ENCODE measurements around the gene GYS1. TPM values are rescaled to one million over a fixed set of nuclear protein-coding genes. Genes with fewer than 3 reads are reported as not detected.

The GYS1 gene
- polyA plus RNA-seq, 3 donors = 35.6 to 38.8 (median 36.1) TPM

DNA sequence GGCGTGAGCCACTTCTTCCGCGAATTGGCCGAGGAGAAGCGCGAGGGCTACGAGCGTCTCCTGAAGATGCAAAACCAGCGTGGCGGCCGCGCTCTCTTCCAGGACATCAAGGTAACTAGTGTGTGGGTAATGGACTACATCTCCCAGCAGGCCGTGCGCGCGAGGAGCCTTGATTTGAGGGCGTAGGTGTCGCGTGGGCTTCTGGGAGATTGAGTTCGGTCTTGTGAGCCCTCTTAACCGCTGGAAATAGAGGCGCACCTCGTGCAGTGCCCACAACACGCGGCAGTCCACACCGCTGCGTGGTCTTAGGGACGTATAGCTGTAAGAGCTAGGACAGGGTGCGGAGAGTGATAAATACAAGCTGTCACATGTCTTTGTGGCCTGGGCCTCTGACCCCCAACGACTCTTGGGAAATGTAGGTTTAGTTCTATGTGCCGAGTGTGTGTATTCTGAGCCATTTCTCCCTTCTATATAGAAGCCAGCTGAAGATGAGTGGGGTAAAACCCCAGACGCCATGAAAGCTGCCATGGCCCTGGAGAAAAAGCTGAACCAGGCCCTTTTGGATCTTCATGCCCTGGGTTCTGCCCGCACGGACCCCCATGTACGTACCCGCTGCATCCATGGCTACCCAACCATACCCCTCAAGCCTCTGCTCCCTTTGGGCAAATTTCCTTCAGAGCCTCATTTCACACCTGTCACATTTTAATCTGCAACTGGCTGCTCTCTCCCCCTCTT lies 27.1 kb downstream of the GYS1 start:
- peak in 2 of 3 donors; percentile 75 to 79 for DNase-seq (ENCODE audit: low read depth in 3 of 3, low spot score in 2 of 3)

DNA sequence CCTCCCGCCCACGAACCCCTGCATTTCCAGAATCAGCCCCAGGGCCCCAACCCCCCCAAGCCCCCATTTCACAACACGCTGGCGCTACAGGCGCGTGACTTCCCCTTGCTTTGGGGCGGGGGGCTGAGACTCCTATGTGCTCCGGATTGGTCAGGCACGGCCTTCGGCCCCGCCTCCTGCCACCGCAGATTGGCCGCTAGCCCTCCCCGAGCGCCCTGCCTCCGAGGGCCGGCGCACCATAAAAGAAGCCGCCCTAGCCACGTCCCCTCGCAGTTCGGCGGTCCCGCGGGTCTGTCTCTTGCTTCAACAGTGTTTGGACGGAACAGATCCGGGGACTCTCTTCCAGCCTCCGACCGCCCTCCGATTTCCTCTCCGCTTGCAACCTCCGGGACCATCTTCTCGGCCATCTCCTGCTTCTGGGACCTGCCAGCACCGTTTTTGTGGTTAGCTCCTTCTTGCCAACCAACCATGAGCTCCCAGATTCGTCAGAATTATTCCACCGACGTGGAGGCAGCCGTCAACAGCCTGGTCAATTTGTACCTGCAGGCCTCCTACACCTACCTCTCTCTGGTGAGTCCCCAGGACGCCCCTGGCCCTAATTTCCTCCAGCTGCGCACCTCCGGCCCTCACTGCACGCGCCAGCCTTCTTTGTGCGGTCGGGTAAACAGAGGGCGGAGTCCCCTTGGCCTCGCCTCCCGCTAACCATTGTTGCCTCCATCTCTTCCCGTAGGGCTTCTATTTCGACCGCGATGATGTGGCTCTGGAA lies 27.9 kb downstream of the GYS1 start, which contains the start of gene FTL:
FTL (plus strand) TSS at position 270 of the 766 bp plus-strand sequence; CDS start at position 469, 199 bp downstream.
- DNase-seq (ENCODE audit: low read depth in 3 of 3, low spot score in 2 of 3) = peak; percentile 80 to 91 (median 86)

DNA sequence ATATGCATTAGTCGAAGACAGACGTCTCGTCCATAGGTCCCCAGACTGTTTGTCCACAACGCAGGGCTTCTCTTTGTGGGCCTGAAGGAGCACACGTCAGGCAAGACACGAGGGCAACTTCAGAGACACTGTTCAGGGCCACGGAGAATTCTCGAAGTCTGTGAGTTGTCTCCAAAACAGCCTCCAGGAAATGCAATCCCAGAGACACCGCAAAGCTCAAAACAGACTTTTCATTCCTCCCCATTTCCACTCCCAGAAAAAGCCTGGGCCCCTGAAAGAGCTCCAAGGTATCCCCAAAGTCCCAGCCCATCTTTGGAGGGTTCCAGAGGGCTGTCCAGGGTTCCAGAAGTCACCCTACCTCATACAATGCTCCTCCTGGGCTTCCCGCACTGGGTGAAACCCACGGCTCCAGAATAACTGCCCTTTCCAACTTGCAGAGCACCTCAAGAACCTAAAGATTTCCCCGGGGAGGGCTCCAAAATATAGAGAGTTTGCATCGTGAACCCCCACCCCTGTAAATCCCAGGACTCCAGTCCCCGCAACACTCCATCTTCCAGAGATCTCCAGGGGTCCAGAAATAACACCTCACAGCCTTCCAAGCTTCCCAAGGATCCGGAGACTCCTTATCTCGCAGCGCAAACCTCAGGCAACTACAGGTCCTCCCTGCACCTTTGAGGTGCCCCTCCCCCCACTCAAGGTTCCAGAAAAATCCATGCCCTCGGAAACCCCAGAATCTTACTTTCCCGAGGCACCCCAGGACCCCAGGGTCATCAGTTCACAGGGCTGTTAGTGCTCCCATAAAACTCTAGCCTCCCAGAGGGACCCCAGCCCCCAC lies 28.7 kb downstream of the GYS1 start:
- no peak for DNase-seq (ENCODE audit: low read depth in 3 of 3, low spot score in 2 of 3)

DNA sequence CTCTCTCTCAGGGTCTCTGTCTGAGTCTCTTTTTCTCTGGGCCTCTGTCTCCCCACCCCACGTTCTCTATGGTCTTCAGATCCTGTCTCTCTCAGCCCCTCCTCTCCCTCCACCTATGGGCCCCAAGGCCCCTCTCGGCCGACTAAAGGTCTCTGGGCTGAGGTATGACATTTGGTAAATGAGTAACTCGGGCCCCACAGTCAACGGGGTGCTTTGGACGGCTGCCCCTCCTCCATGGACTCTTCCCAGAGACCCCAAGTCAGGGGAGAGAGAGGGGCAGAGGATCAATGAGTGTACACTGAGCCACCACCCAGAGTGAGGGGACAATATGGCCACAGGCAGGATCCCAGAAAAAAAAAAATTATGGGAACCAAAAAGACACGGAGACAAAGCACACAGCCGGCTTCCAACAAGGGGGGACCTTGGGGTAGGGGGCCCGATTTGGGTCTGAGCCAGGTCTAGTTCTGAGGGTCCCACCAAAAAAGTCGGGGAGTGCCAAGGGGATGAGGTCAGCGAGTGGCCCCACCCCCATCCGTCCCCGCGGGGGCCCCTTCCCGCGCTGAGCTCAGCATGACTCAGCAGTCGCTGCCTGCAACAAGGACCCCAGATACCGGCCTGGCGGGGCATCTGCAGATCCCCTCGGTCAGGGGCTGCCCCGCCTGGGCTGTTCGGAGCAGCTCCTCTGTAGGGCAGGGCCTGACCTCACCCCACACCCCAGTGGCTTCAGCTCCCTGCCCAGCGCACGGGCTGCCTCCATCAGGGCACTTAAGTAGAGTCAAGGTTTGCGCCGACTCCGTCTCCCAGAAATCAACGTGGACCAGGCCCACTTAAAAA lies 29.5 kb downstream of the GYS1 start:
- DNase-seq (ENCODE audit: low read depth in 3 of 3, low spot score in 2 of 3) = peak in 1 of 3 donors; percentile 56

DNA sequence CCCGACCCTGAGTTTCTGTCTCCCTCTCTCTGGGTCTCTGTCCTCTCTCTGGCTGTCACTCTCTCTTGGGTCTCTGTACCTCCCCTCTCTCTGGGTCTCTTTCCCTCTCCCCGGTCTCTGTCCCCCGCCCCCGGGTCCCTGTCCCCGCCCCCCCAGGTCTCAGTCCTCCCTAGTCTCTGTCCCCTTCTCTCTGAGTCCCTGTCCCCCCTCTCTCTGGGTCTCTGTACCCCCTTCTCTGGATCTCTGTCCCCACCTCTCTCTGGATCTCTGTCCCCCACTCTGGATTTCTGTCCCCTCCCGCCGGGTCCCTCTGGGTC lies 30.3 kb downstream of the GYS1 start:
- DNase-seq (ENCODE audit: low read depth in 3 of 3, low spot score in 2 of 3) = no peak

DNA sequence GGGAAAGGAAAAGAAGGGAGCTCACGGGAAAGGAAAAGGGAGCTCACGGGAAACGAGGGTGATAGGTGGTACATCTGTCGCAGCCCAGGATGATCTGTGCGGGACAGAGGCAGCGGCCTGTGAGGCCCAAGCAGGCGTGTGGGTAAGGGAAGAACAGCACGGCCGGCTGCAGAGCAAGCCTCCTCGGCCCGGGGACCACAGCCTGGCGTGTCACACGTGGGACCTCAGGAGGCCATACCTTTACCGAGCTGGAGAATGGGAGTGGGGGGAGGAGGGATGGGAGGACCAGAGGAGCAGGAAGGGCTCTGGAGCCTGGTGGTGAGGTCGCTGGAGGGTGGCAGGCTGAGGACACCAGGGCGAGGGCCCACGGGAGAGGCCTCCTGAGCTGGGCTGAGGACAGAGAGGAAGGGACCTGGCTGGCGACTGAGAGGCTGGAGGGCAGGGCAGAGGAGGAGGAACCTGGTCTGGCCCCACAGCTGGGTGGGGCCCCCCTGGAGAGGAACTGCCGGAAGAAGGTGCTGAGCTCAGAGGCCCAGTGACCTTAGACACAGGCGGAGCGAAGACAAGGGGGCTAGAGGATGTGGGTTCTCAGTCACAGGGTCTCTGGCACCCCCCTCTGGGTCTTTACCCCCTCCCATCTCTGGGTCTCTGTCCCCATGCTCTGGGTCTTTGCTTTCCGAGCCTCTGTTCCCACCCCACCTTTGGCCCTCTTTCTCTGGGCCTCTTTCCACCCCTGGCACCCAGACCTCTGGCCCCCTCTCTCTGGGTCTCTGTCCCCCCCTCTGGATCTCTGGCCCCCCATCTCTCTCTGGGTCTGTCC lies 30.9 kb downstream of the GYS1 start:
- no peak for DNase-seq (ENCODE audit: low read depth in 3 of 3, low spot score in 2 of 3)

DNA sequence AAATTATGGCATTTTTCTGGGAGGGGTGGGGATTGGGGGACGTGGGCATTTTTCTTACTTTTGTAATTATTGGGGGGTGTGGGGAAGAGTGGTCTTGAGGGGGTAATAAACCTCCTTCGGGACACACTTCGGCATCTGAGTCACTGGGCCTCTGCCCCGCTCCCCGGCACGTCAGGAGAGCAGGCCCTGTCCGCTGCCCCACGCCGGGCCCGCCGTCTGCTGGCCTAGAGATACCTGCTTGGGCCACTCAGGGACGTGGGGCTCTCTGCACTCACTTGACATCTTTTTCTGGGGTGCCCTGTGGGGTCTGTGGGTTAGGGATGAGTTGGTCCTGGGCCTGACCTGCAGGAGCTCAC lies 31.5 kb downstream of the GYS1 start:
- DNase-seq (ENCODE audit: low read depth in 3 of 3, low spot score in 2 of 3) = no peak

DNA sequence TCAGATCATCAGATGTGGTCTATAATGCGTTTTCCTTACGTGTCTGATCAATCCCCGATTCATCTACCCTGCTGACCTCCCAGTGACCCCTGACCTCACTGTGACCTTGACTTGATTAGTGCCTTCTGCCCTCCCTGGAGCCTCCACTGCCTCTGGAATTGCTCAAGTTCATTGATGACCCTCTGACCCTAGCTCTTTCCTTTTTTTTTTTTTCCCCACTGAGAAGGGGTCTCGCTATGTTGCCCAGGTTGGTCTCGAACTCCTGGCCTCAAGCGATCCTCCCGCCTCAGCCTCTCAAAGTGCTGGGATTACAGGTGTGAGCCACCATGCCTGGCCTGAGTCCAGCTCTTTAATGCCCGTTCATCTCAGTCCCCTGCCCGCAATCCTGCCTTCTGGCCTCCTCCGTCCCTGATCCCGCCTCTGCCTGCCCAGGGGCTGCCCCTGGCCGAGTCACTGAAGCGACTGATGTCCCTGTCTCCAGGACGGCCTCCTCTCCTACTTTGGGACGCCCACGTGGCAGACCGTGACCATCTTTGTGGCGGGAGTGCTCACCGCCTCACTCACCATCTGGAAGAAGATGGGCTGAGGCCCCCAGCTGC lies 32.0 kb downstream of the GYS1 start:
- DNase-seq (ENCODE audit: low read depth in 3 of 3, low spot score in 2 of 3) = no peak

DNA sequence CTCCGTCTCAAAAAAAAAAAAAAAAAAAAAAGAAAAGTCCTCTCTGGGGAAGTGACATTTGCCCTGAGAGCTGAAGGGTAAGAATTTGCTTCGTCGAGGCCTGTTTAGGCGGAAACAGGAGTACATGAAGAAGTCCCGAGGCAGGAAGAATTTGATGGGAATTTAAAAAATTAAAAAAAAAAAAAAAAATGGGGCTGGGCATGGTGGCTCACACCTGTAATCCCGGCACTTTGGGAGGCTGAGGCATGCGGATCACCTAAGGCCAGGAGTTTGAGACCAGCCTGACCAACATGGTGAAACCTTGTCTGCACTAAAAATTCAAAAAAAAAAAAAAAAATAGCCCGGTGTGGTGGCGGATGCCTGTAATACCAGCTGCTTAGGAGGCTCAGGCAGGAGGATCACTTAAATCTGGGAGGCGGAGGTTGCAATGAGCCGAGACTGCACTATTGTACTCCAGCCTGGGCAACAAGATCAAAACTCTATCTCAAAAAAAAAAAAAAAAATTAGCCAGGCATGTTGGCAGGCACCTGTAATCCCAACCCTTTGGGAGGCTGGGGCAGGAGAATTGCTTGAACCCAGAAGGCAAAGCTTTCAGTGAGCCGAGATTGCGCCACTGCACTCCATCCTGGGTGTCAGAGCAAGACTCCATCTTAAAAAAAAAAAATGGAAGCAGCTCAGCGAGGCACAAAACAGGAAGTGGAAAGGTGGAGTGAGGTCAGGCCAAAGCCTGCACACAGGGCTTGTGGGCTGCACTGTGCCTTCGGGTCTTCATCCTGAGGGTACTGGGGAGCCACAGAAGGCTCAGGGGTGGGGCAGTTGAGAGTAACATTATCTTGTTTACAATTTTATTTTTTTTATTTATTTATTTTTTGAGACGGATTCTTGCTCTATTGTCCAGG lies 33.5 kb downstream of the GYS1 start:
- no peak for DNase-seq (ENCODE audit: low read depth in 3 of 3, low spot score in 2 of 3)

DNA sequence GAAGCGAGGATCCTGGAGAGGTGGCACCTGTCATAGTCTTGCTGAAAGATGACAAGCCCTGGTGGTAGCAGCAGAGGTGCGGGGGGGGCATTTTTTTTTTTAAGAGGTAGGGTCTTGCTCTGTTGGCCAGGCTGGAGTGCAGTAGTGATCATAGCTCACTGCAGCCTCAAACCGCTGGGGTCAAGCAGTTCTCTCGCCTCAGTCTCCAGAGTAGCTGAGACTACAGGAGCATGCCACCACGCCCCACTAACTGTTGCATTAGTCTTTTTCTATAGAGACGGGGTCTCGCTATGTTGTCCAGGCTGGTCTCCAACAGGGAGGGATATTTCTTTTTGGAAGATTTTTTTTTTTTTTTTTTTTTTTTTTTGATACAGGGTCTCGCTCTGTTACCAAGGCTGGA lies 35.1 kb downstream of the GYS1 start:
- DNase-seq (ENCODE audit: low read depth in 3 of 3, low spot score in 2 of 3) = no peak

DNA sequence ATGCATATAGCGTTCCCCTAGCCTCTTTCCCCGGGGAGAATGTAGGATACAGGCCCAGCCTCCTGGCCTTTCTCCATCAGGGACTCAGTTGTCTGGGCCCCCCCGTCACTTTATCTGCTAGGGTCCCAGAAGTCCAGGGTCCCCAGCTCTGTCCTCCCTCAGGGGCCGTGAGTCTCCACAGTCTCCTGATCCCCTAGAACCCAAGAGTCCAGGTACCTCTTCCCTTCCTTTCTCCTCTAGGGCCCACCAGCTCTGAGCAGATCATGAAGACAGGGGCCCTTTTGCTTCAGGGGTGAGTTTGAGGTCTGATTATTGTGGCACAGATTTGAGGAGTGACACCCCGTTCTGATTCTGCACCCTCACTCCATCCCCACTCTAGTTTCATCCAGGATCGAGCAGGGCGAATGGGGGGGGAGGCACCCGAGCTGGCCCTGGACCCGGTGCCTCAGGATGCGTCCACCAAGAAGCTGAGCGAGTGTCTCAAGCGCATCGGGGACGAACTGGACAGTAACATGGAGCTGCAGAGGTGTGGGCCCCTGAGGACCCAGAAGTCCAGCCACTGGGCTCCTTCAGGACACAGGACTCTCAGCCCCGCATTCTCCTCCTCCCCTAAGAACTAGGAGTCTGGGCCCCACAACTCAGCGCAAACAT lies 37.7 kb downstream of the GYS1 start:
- no peak for DNase-seq (ENCODE audit: low read depth in 3 of 3, low spot score in 2 of 3)

DNA sequence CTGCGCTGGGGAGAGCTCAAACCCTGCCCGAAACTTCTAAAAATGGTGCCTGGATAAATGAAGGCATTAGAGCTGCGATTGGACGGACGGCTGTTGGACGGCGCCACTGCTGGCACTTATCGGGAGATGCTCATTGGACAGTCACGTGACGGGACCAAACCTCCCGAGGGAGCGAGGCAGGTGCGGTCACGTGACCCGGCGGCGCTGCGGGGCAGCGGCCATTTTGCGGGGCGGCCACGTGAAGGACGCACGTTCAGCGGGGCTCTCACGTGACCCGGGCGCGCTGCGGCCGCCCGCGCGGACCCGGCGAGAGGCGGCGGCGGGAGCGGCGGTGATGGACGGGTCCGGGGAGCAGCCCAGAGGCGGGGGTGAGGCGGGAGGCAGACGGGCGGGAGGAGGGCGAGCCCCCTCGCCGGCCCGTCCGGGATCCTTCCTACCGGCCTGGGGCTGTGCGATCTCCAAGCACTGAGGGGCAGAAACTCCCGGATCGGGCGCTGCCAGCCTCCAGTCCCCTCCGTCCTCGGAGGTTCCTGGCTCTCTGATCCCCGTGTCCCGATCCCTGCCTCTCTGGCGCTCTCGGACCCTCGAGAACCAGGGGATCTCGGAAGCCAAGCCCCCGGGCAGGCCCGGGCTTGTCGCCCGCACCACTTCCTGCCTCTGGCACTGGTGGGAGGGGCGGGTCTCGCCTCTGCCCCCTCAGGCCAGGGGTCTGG lies 38.4 kb downstream of the GYS1 start, which contains the start of gene BAX:
BAX (plus strand) TSS at position 281 of the 713 bp plus-strand sequence; CDS start at position 335, 54 bp downstream.
- peak; percentile 79 to 88 (median 86) for DNase-seq (ENCODE audit: low read depth in 3 of 3, low spot score in 2 of 3)

DNA sequence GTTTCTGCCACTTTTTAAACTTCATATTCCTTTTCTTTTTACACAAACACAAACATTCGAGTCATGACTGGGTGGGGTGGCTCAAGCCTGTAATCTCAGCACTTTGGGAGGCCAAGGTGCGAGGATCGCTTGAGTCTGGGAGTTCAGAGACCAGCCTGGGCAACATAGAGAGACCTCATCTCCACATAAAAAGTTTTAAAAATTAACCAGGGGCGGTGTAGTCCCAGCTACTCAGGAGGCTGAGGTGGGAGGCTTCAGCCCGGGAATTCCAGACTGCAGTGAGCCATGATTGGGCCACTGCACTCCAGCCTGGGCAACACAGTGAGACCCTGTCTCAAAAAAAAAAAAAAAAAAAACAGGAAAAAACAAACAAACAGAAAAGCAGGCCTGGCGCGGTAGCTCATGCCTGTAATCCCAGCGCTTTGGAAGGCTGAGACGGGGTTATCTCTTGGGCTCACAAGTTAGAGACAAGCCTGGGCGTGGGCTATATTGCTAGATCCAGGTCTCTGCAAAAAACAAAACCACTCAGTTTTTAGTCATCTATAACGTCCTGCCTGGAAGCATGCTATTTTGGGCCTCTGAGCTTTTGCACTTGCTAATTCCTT lies 39.0 kb downstream of the GYS1 start:
- no peak for DNase-seq (ENCODE audit: low read depth in 3 of 3, low spot score in 2 of 3)

DNA sequence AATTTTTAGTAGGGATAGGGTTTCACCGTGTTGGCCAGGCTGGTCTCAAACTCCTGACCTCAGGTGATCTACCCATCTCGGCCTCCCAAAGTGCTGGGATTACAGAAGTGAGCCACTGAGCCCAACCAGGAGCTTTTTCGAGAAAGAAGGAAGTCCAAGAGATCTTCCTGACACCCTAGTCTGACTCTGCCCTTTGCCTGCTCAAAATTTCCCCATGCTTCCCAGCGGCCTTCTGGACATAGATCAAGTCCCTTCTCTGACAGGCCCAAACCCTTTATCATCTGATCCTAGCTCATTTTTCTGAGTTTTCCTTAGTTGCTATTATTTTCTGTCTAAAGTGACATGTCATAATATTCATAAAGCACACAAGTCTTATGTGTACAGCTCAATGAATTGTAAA lies 40.0 kb downstream of the GYS1 start:
- no peak for DNase-seq (ENCODE audit: low read depth in 3 of 3, low spot score in 2 of 3)

DNA sequence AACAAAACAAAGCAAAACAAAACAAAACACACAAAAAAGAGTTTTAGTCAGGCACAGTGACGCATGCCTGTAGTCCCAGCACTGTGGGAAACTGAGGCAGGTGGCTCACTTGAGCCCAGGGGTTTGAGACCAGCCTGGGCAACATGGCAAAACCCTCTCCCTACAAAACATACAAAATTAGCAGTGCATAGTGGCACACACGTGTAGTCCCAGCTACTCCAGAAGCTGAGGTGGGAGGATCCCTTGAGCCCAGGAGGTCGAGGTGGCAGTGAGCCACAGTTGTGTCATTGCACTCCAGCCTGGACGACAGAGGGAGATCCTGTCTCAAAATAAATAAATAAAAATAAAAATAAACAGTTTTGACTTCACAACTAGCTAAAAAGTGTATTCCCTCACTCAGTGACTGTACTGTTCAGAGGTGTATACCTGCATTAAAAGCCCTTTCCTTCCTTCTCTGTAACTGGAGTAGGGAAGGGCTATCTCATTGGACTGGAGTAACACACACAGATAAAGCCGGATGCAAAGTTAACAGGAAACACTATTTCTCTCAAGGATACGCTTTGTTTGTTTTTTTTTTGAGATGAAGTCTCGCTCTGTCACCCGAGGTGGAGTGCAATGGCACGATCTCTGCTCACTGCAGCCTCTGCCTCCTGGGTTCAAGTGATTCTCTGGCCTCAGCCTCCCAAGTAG lies 42.1 kb downstream of the GYS1 start:
- no peak for DNase-seq (ENCODE audit: low read depth in 3 of 3, low spot score in 2 of 3)

DNA sequence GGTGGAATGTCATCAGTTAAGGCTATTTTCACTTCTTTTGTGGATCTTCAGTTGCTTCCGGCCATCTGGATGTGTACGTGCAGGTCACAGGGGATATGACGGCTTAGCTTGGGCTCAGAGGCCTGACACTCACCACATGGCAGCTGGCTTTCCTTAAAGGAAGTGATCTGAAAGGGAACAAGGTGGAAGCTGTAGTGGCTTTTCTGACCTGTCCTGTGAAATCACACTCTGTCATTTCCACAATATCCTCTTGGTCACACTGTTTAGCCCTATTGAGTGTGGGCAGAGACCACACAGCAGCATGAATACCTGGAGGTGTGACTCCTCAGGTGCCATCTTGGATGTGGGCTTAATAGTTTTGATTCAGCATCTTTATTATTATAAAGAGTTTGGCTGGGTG lies 43.0 kb downstream of the GYS1 start:
- DNase-seq (ENCODE audit: low read depth in 3 of 3, low spot score in 2 of 3) = no peak

Data from right renal cortex interstitium (tissue), 3 donors.